Astrocyte (in vitro differentiated cells and primary cell): ENCODE results near the gene NDUFB7. TPM values are rescaled to one million over a fixed set of nuclear protein-coding genes. Genes with fewer than 3 reads are reported as not detected.
"Not testable (repeated sequence)": the region's sequence is repeated elsewhere in the genome, so short reads cannot be mapped to it uniquely, and the experiment has no call there.

Experiments used
- DNase-seq: peaks from one replicate; pipeline ENCODE4 v3.0.0-alpha.2; 2010; ENCODE audit warnings: low read depth
- FAIRE-seq: peaks from 2 replicates; lab custom pipeline; 2011; peaks lifted over from hg19 to GRCh38; lab: Jason Lieb, UNC
- H2AFZ ChIP-seq: 2 replicates; pipeline ENCODE4 v1.6.0; 2012; ENCODE audit warnings: low read depth, low read length, inconsistent platforms
- H3K27ac ChIP-seq: 2 replicates; pipeline ENCODE4 v1.5.1; 2011; ENCODE audit warnings: low read depth, low read length, inconsistent platforms
- H3K27me3 ChIP-seq: 2 replicates; pipeline ENCODE4 v1.6.0; 2011; ENCODE audit warnings: low read length, inconsistent platforms; ENCODE audit not compliant: insufficient read depth
- H3K36me3 ChIP-seq: 2 replicates; pipeline ENCODE4 v1.5.1; 2011; ENCODE audit warnings: low read length, inconsistent platforms; ENCODE audit not compliant: insufficient read depth
- H3K4me1 ChIP-seq: 2 replicates; pipeline ENCODE4 v1.5.1; 2011; ENCODE audit warnings: low read length, inconsistent platforms; ENCODE audit not compliant: insufficient read depth
- H3K4me2 ChIP-seq: 2 replicates; pipeline ENCODE4 v1.6.0; 2012; ENCODE audit warnings: low read length, inconsistent platforms
- H3K4me3 ChIP-seq: 2 replicates; pipeline ENCODE4 v1.5.1; 2011; ENCODE audit warnings: low read depth, mild to moderate bottlenecking, low read length, inconsistent platforms; ENCODE audit not compliant: insufficient read depth
- H3K79me2 ChIP-seq: 2 replicates; pipeline ENCODE4 v1.6.0; 2012; ENCODE audit warnings: mild to moderate bottlenecking, low read length, inconsistent platforms; ENCODE audit not compliant: insufficient read depth
- H3K9ac ChIP-seq: 2 replicates; pipeline ENCODE4 v1.6.0; 2012; ENCODE audit warnings: mild to moderate bottlenecking, low read length, inconsistent platforms
- H3K9me3 ChIP-seq: 2 replicates; pipeline ENCODE4 v1.5.1; 2012; ENCODE audit warnings: low read depth, mild to moderate bottlenecking, low read length, inconsistent platforms; ENCODE audit not compliant: insufficient read depth
- H4K20me1 ChIP-seq: 2 replicates; pipeline ENCODE4 v1.6.0; 2012; ENCODE audit warnings: low read length, inconsistent platforms; ENCODE audit not compliant: insufficient read depth
- H3K27ac Mint-ChIP-seq: one replicate; pipeline ENCODE4 v1.8.0; 2021; ENCODE audit warnings: mild to moderate bottlenecking, mixed read lengths; ENCODE audit not compliant: unreplicated experiment
- H3K27me3 Mint-ChIP-seq: one replicate; pipeline ENCODE4 v1.8.0; 2021; ENCODE audit warnings: low read depth, mixed read lengths; ENCODE audit not compliant: unreplicated experiment
- H3K36me3 Mint-ChIP-seq: one replicate; pipeline ENCODE4 v1.8.0; 2021; ENCODE audit warnings: low read depth, mixed read lengths; ENCODE audit not compliant: unreplicated experiment
- H3K4me1 Mint-ChIP-seq: one replicate; pipeline ENCODE4 v1.8.0; 2021; ENCODE audit warnings: low read depth, mixed read lengths; ENCODE audit not compliant: unreplicated experiment
- H3K4me3 Mint-ChIP-seq: one replicate; pipeline ENCODE4 v1.8.0; 2021; ENCODE audit warnings: mild to moderate bottlenecking, moderate library complexity, mixed read lengths; ENCODE audit not compliant: unreplicated experiment
- H3K9me3 Mint-ChIP-seq: one replicate; pipeline ENCODE4 v1.8.0; 2021; ENCODE audit warnings: mild to moderate bottlenecking, mixed read lengths; ENCODE audit not compliant: unreplicated experiment
- EZH2 ChIP-seq: IDR thresholded peaks from 2 replicates; pipeline ENCODE4 v1.6.1; 2012; ENCODE audit warnings: mild to moderate bottlenecking, low read length, inconsistent platforms; ENCODE audit not compliant: insufficient read depth
- total RNA-seq: library from RNA; stranded (reverse); gene quantifications from 2 replicates; pipeline ENCODE4 v1.2.1, GENCODE V29; 2021
- TF ChIP-seq, protein P1 (sequence below): IDR thresholded peaks from 2 replicates; pipeline ENCODE4 v1.5.1; 2011; ENCODE audit warnings: low read depth, mild to moderate bottlenecking, inconsistent platforms, low read length, moderate library complexity; ENCODE audit not compliant: insufficient read depth

The NDUFB7 gene
- total RNA-seq, 1 donor from 2014 or later: 161 TPM

DNA sequence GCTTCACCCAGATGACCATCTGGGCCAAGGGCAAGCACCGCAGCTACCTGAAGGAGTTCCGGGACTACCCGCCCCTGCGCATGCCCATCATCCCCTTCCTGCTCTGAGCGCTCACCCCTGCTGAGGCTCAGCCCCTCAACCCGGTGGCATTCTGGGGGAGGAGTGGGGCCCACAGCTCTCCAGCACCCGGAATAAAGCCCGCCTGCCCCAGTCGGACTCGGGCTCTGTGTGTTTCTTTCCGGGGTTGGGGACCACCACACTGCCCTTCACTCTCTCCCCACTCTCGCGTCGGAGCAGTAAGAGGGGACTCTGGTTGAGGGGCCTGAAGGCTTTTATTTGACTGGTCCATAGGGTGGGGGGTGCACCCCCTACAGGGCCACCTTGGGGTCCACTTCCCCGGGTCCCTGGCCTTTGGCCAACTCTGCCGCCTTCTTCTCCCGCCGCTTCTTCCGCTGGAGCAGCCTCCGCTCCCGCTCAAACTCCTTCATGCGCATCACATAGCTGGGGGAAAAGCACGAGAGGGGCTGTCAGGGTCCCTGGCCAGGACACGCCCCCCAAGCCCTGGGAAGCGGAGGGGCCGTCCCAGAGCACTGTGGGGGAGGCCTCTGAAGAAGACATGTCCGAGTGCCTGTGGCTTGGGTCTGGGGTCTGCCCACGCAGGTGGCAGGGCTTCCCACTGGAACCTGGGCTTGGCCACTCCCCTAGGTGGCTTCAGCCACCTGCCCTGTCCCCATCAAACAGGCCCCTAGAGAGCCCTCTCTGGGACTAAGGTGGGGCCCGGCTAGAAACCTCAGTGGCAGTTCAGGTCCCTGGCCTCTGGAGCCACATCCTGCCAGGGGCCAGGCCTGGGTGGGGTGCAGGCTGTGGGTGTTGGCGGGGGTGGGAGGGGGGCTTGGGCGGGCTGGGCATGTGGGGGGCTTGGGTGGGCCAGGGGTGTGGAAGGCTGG is 5.8 kb downstream of the NDUFB7 start:
- no peak for DNase-seq
- Histone ChIP-seq H3K27me3 (no peaks in the 10 kb centered on the region), H3K4me3 (no peak overlapping the region), H3K27ac (no peak overlapping the region), H3K36me3 (peaks cover 2% of the 10 kb centered on the region), H3K4me1 (peaks cover 14% of the 10 kb centered on the region), H3K79me2 (peaks cover 25% of the 10 kb centered on the region), H2AFZ (no peak overlapping the region), H4K20me1 (peaks cover 29% of the 10 kb centered on the region), H3K9ac (no peak overlapping the region), H3K9me3 (no peaks in the 10 kb centered on the region), H3K4me2 (no peak overlapping the region)
- FAIRE-seq: no peak
- peaks cover 7% of the 10 kb centered on the region for H3K36me3 Mint-ChIP-seq
- peaks cover 3% of the 10 kb centered on the region for H3K4me1 Mint-ChIP-seq
- no peaks in the 10 kb centered on the region for H3K27me3 Mint-ChIP-seq
- H3K4me3 Mint-ChIP-seq: no peak overlapping the region
- no peak overlapping the region for H3K27ac Mint-ChIP-seq
- TF ChIP-seq, protein P1, sequence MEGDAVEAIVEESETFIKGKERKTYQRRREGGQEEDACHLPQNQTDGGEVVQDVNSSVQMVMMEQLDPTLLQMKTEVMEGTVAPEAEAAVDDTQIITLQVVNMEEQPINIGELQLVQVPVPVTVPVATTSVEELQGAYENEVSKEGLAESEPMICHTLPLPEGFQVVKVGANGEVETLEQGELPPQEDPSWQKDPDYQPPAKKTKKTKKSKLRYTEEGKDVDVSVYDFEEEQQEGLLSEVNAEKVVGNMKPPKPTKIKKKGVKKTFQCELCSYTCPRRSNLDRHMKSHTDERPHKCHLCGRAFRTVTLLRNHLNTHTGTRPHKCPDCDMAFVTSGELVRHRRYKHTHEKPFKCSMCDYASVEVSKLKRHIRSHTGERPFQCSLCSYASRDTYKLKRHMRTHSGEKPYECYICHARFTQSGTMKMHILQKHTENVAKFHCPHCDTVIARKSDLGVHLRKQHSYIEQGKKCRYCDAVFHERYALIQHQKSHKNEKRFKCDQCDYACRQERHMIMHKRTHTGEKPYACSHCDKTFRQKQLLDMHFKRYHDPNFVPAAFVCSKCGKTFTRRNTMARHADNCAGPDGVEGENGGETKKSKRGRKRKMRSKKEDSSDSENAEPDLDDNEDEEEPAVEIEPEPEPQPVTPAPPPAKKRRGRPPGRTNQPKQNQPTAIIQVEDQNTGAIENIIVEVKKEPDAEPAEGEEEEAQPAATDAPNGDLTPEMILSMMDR: no peak
- no peak for TF ChIP-seq EZH2
- no peaks in the 10 kb centered on the region for H3K9me3 Mint-ChIP-seq

DNA sequence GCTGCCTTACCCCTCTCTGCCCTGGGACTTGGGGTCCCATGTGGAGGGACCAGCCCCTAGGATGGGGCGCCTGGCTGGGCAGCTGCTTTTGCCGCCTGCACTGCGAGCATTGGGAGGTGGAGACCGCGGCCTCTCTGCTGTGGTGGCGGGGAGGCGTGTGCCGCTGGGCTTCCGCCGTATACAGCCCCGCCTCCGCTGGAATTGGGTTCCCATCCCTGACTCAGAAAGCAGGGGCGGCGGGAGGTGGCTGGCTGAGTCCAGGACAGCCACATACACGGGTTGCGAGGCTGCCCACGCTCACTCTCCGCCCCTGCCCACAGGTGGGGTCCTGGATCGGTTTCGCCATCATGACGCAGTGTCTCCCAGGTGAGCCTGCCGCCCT is 6.6 kb downstream of the NDUFB7 start:
- FAIRE-seq (no peak), DNase-seq (no peak)
- Mint-ChIP-seq H3K27ac (no peak overlapping the region), H3K4me3 (no peak overlapping the region), H3K9me3 (no peaks in the 10 kb centered on the region), H3K36me3 (peaks cover 7% of the 10 kb centered on the region), H3K27me3 (no peaks in the 10 kb centered on the region), H3K4me1 (peaks cover 6% of the 10 kb centered on the region)
- Histone ChIP-seq H3K27ac (no peak overlapping the region), H3K9me3 (no peaks in the 10 kb centered on the region), H3K36me3 (peaks cover 2% of the 10 kb centered on the region), H3K9ac (no peak overlapping the region), H3K79me2 (peaks cover 24% of the 10 kb centered on the region), H3K4me1 (peaks cover 14% of the 10 kb centered on the region), H2AFZ (no peak overlapping the region), H3K4me2 (no peak overlapping the region), H4K20me1 (peaks cover 29% of the 10 kb centered on the region), H3K27me3 (no peaks in the 10 kb centered on the region), H3K4me3 (no peak overlapping the region)
- no peak for TF ChIP-seq EZH2
- TF ChIP-seq, protein P1: no peak

DNA sequence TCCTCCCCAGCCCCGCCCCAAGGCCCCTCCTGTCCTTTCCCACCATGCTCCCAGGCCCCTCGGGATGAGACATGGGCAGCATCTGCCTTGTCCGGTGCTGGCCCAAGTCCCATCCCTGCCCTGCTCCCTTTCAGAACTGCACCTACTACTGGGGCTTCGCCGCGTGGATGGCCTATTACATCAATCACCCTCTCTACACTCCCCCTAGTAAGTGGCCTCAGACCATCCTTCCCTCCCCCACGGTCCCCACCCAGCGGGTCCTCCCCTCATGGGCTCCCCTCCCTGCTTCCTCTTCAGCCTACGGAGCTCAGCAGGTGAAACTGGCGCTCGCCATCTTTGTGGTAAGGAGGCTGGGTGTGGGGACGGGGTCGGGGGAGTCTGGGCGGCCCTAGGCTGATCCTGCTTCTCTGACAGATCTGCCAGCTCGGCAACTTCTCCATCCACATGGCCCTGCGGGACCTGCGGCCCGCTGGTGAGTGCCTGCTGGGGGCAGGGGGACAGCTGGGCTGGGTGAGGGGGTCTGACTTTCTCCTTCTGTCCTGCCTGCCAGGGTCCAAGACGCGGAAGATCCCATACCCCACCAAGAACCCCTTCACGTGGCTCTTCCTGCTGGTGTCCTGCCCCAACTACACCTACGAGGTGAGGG is 7.1 kb downstream of the NDUFB7 start:
- H3K4me3 ChIP-seq, DNase-seq, H3K27ac Mint-ChIP-seq, H3K27ac ChIP-seq, H3K9me3 ChIP-seq, H3K4me3 Mint-ChIP-seq, H3K36me3 Mint-ChIP-seq, H3K9ac ChIP-seq, H3K27me3 Mint-ChIP-seq, H3K4me1 Mint-ChIP-seq, FAIRE-seq, H2AFZ ChIP-seq, H3K27me3 ChIP-seq, H3K36me3 ChIP-seq, H3K4me2 ChIP-seq, H3K9me3 Mint-ChIP-seq: not testable (repeated sequence)
- peaks cover 16% of the 10 kb centered on the region for H3K4me1 ChIP-seq
- peaks cover 29% of the 10 kb centered on the region for H4K20me1 ChIP-seq
- H3K79me2 ChIP-seq: peaks cover 25% of the 10 kb centered on the region
